AG04450 (cell line): ENCODE data around the gene LRMDA. TPM values are rescaled to one million over a fixed set of nuclear protein-coding genes. Genes with fewer than 3 reads are reported as not detected.

Experiments
- CTCF ChIA-PET: fragments of 300-600, 350-600 bp; formaldehyde crosslinking; extraction: SDS; loops from one replicate; lab custom pipeline; 2022; ENCODE audit warnings: antibody characterized with exemption, inconsistent platforms; lab: Charles Lee
- POLR2A ChIA-PET: fragments of 350-600 bp; formaldehyde crosslinking; extraction: SDS; loops from one replicate; lab custom pipeline; 2021; ENCODE audit warnings: antibody characterized with exemption, inconsistent platforms; lab: Yijun Ruan, JAX
- DNase-seq: peaks from one replicate; pipeline ENCODE4 v3.0.0-alpha.2; 2011; ENCODE audit warnings: low read depth, low spot score
- H3K27ac ChIP-seq: one replicate; pipeline ENCODE4 v1.5.1; 2012; ENCODE audit warnings: low read depth, low read length, control low read depth
- H3K27me3 ChIP-seq: one replicate; pipeline ENCODE4 v1.6.0; 2012; ENCODE audit warnings: low read length; ENCODE audit not compliant: control insufficient read depth, insufficient read depth
- H3K4me3 ChIP-seq: 2 replicates; pipeline ENCODE4 v1.5.1; 2011; ENCODE audit warnings: mild to moderate bottlenecking, low read depth, low read length, control low read depth
- H3K9me3 ChIP-seq: 2 replicates; pipeline ENCODE4 v1.5.1; 2012; ENCODE audit warnings: low read length; ENCODE audit not compliant: control insufficient read depth, insufficient read depth
- CTCF ChIP-seq: IDR thresholded peaks from 2 replicates; pipeline ENCODE4 v1.5.1; 2011; ENCODE audit warnings: low read depth, low read length, control low read depth, inconsistent platforms
- polyA plus RNA-seq: library from polyadenylated mRNA; depleted of rRNA; stranded (reverse); fragments of >200 nt; gene quantifications from 2 replicates; pipeline ENCODE4 v1.2.3, GENCODE V29; 2011

The LRMDA gene
- polyA plus RNA-seq, 1 experiment: 0.12 TPM

GRCh38 chr10:75440271-75440793, 8.9 kb downstream of the LRMDA start:
- ChIA-PET CTCF (no interaction called here), POLR2A (no interaction called here)
- Histone ChIP-seq H3K27ac (no peak overlapping the region), H3K27me3 (peaks cover 7% of the 10 kb centered on the region), H3K4me3 (no peak overlapping the region), H3K9me3 (no peaks in the 10 kb centered on the region)
- TF ChIP-seq CTCF: no peak
- no peak for DNase-seq

GRCh38 chr10:75441196-75441595, 9.8 kb downstream of the LRMDA start:
- DNase-seq: no peak
- POLR2A ChIA-PET: no interaction called here
- CTCF ChIA-PET: no interaction called here
- no peak for TF ChIP-seq CTCF
- H3K9me3 ChIP-seq: no peaks in the 10 kb centered on the region
- no peak overlapping the region for H3K27ac ChIP-seq
- no peak overlapping the region for H3K4me3 ChIP-seq
- peaks cover 7% of the 10 kb centered on the region for H3K27me3 ChIP-seq

- ChIA-PET CTCF (no interaction called here), POLR2A (no interaction called here)
- no peak overlapping the region for H3K4me3 ChIP-seq
- H3K9me3 ChIP-seq: no peaks in the 10 kb centered on the region
- no peak overlapping the region for H3K27ac ChIP-seq
- no peak for DNase-seq
- no peak for TF ChIP-seq CTCF
- peaks cover 7% of the 10 kb centered on the region for H3K27me3 ChIP-seq
Measured at GRCh38 chr10:75441682-75442081, 10.3 kb downstream of the LRMDA start.

- POLR2A ChIA-PET: no interaction called here
- CTCF ChIA-PET: no interaction called here
- H3K4me3 ChIP-seq: no peak overlapping the region
- no peak overlapping the region for H3K27ac ChIP-seq
- H3K27me3 ChIP-seq: no peaks in the 10 kb centered on the region
- H3K9me3 ChIP-seq: no peaks in the 10 kb centered on the region
- no peak for TF ChIP-seq CTCF
- DNase-seq: no peak
Measured at GRCh38 chr10:75443362-75443761, 11.9 kb downstream of the LRMDA start.

- DNase-seq: no peak
- Histone ChIP-seq H3K9me3 (no peaks in the 10 kb centered on the region), H3K4me3 (no peak overlapping the region), H3K27me3 (peaks cover 2% of the 10 kb centered on the region), H3K27ac (no peak overlapping the region)
- ChIA-PET CTCF (no interaction called here), POLR2A (no interaction called here)
- TF ChIP-seq CTCF: no peak
Measured at GRCh38 chr10:75444781-75445386, 13.5 kb downstream of the LRMDA start.
